HG02798 (cell line): ENCODE results near the gene SPECC1.

Experiments
- ATAC-seq: cut with Tn5 transposase; IDR thresholded peaks from one replicate; pipeline ENCODE4 v1.9.1; 2021; ENCODE audit warnings: mild to moderate bottlenecking; ENCODE audit not compliant: unreplicated experiment, poor library complexity

Gene SPECC1

DNA sequence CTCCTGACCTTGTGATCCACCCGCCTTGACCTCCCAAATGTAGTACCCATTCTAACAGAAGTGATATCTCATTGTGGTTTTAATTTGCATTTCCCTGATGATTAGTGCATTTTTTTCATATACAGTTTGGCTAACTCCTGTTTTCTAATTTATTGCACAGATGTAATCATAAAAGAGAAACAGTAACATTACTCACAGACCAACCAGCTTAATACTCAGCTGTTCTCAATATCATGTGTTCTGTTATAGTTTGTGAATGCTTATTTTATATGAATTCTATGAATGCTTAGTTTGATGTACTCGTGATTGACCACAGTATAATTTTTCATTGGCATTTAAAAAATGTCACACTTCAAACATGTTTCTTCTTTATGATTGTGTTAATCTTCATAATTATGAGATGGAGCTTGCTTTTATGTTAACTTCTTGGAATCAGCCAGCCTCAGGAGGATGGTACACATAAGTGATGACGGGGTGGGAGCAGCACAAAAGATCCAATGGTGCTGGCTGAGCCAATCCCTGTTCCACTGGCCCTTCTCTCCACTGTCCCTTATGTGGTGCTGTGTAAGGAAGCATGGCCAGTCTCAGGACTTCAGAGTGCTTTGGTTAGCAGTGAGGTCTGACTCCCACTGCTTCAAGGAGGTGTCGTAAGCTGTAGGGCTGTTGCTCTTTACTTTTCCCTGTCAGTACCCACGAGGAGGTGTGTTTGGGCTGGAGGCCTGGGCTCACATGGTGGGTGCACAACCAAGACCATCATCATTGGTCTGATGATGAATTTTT is 191.0 kb downstream of the SPECC1 start:
- ATAC-seq, result no peak

- no peak for ATAC-seq
Measured at GRCh38 chr17:20200865-20201458, 191.8 kb downstream of the SPECC1 start.

- ATAC-seq, result no peak
Measured at GRCh38 chr17:20202141-20202621, 193.0 kb downstream of the SPECC1 start.

DNA sequence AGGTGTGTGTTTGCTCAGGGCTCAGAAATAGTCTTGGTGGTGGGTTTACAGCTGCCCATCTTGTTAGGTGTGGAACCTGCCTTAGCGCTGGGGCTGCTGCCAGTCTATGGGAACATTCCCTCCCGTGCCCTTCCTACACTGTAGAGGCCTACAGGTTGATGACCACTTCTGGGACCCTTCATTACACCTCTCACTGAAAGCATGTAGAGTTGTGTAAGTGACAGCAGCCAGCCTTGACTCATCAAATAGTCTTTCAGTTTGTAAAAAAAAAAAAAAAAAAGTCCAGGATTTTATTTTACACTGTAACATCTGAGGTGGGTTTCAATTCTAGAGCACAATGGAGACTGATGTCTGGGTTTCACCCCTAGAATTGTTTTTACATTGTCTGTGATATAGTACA is 193.9 kb downstream of the SPECC1 start:
- no peak for ATAC-seq

DNA sequence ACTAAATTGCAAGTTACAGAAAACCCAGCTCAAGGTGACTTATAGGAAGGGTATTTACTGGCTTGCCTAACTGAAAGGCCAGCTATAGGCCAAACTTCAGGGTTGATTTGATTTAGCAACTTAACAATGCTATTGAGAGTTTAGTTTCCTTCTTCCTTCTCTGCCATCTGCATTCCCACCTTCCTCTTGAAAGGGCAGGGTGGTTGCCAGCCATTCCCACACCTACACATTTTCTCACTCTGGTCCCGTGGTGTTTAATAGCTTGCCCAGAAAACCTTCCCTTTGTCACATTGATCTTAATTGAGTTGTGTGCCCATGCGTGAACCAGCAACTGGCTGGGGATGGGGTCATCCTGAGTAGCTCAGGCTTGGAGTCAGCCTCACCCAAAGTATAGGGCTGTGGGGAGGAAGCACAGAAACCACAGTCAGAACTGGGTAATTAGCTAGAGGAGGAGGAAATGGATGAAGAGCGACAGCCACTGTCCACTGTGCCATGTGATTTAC is 194.7 kb downstream of the SPECC1 start:
- no peak for ATAC-seq

GRCh38 chr17:20205609-20206008 is 196.4 kb downstream of the SPECC1 start:
- no peak for ATAC-seq

GRCh38 chr17:20206068-20206467 is 196.9 kb downstream of the SPECC1 start:
- ATAC-seq, result no peak

GRCh38 chr17:20206591-20206990 is 197.4 kb downstream of the SPECC1 start:
- no peak for ATAC-seq

- no peak for ATAC-seq
Measured at GRCh38 chr17:20207262-20207985, 198.3 kb downstream of the SPECC1 start.

DNA sequence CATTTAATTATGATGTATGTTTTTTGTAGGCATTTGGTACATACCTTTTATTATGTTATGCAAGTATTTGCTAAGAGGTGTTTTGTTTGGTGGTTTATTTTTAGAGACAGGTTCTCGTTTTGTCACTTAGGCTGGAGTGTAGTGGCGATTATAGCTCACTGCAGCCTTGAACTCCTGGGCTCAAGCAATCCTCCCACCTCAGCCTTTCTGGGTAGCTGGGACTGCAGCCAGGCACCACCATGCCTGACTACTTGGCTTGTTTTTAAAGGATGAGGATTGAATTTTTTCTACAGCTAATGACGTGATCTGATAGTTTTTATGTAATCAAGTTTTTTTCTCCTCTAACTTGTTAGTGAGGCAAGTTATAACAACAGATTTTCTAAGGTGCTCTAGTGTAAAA is 199.6 kb downstream of the SPECC1 start:
- ATAC-seq, result no peak

DNA sequence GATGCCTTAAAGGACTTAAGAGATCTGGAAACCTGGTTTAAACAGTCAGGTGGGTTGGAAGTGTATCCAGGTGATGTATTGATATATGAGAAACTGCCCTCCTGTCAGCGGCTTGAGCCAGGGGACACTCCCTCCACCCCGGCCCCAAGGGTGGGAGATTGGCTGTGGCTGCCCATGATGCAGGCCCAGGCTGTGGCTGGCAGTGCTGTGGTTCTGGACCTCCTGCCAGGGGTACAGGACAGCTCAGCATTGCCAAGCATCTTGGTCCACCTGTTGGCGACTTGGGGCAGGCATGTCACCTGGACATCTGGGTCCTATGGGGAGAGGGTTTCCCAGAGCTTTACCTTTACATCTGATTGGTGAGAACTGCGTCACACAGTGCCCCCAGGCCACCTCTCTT is 201.0 kb downstream of the SPECC1 start:
- no peak for ATAC-seq

DNA sequence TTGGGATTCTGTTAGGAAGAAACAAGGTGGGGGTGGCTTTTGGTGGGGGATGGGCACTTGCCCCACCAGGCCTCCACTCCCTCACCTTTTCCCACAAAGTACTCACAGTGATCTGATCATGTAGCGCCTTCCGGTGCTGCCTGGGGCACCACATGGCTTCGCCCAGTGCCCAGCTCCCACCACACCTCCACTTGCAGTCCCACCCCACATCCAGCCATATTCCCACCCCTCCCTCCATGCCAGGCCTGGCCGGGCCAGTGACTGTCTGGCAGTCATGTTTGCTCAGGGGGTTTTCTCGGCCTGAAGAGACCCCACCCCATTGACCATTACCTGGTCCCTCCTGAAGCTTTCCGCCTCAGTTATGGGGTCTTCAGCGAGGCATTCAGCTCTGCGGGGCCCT is 201.5 kb downstream of the SPECC1 start:
- ATAC-seq, result no peak

DNA sequence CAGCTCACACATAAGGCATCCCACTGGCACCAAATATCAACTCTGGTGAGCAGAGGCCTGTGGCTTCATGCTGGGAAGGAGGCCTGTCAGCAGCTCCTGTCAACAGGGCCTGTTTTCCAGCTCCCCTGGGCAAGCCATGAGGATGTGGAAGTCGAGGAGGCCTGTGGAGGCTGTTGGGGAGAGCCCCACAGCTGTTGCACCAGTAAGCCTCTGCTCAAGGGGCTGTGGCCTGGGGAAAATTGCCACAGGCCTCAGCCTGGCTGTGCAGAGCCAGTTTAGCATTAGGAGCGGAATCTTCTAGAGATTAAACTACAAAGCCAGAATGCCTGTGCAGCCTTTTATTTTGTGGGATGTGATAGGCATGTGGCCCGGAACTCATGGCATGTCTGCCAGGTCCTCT is 202.1 kb downstream of the SPECC1 start:
- ATAC-seq, result no peak

GRCh38 chr17:20213449-20213848 is 204.3 kb downstream of the SPECC1 start:
- no peak for ATAC-seq

DNA sequence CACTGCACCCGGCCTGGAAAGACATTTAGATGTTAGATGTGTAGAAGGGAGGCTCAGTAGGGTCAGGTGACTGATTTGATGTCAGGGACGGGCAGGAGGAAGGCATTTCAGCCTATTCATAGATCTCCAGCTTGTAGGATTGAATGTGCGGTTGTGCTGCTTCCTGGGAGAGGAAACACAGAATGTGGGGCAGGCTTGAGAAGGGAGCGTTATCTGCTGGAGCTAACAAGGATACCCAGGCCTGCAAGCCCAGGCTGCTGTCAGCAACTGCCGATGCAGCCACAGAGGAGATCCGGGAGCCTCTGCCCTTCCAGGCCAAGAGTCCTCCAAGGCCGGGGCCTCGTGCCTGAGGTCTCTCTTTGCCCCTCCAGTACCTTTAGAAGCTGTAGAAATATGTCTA is 205.6 kb downstream of the SPECC1 start:
- no peak for ATAC-seq

DNA sequence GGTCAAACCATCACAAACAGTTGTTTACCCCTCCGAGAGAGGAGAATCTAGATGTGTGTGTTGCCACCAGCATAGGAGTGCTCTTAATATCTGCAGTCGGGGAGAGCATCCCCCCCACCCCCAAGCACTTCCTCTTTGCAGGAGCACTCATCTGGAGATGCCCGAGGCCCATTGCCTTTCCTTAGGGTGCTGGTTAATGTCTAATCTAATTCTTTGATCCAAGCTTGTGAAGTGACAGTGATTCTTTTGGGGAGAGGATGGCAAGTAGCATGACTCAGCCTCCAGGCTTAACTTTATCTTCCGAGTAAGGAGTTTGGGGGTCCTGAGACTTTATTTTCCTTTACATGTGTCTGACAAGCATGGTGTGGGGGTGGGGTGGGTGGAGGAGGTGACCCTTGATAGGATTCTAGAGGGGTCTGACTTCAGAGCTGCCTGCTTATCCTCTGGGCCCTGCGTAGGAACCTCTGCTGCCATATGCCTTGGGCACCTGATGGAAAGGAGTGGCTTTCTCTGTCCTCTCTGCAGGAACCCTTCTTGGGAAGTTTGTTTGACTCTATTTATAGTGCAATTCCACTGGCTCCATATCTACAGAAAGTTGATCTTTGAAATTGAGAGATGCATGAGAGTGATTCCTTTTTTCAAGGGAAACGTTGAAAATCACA is 207.1 kb downstream of the SPECC1 start:
- ATAC-seq, result no peak

- no peak for ATAC-seq
Measured at GRCh38 chr17:20216853-20217252, 207.7 kb downstream of the SPECC1 start.

GRCh38 chr17:20217677-20218076 is 208.5 kb downstream of the SPECC1 start:
- no peak for ATAC-seq

DNA sequence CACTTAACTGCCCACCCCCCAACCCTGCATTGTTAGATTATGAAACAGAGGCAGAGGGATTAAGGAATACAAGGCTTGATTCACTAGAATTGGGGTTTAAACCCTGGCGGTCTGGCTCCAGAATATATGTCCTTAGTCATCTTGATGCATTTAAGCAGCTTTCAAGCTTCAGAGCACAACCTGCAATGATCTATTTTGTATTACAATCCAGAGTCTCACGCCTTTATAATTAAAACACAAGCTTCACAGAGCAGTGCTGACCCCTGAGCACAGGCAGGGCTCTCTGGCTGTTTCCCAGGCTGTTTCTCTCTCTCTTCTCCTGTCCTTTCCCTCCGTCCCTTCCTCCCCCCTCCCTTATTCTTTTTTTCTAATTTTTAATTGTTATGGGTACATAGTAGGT is 209.1 kb downstream of the SPECC1 start:
- ATAC-seq, result no peak

- ATAC-seq, result no peak
Measured at GRCh38 chr17:20223808-20224328, 214.7 kb downstream of the SPECC1 start.
